Uterus (tissue), 4 donors: ENCODE measurements around the gene APP. TPM values are rescaled to one million over a fixed set of nuclear protein-coding genes. Genes with fewer than 3 reads are reported as not detected.
A peak's percentile ranks its signal among the peaks of the same experiment; 100 is the strongest.

ENCODE experiments used
- DNase-seq, 2 donors: peaks; one replicate each; pipeline ENCODE4 v3.0.0-alpha.2; 2019 to 2020
- H3K27ac ChIP-seq, 2 donors: fragments of 200-600 bp; sonication (generic); 1 replicate in 1 of 2; 2 replicates in 1 of 2; pipeline ENCODE4 v1.5.1; 2016 to 2018
- H3K27me3 ChIP-seq, 2 donors: fragments of 200-600 bp; sonication (generic); one replicate each; pipeline ENCODE4 v1.5.1; 2018 to 2019; ENCODE audit warnings: control low read depth in 1 of 2
- H3K36me3 ChIP-seq, 2 donors: fragments of 200-600 bp; sonication (generic); one replicate each; pipeline ENCODE4 v1.5.1; 2019; ENCODE audit warnings: control low read depth in 1 of 2
- H3K4me1 ChIP-seq, 2 donors: fragments of 200-600 bp; sonication (generic); one replicate each; pipeline ENCODE4 v1.5.1; 2018 to 2019; ENCODE audit warnings: control low read depth in 1 of 2
- H3K4me3 ChIP-seq, 2 donors: fragments of 200-600 bp; sonication (generic); 1 replicate in 1 of 2; 2 replicates in 1 of 2; pipeline ENCODE4 v1.5.1; 2018 to 2019; ENCODE audit warnings: mild to moderate bottlenecking in 1 of 2
- H3K9me3 ChIP-seq, 2 donors: fragments of 200-600 bp; sonication (generic); one replicate each; pipeline ENCODE4 v1.5.1; 2019; ENCODE audit warnings: control low read depth in 1 of 2
- POLR2A ChIP-seq, 2 donors: fragments of 450-650 bp; IDR thresholded peaks; one replicate each; pipeline ENCODE4 v1.6.1; 2016; ENCODE audit warnings: antibody characterized with exemption in 2 of 2, mild to moderate bottlenecking in 1 of 2, moderate library complexity in 1 of 2
- intact Hi-C: fragments of 100-400 bp; cut with DNase I; formaldehyde crosslinking; loops from one replicate; pipeline ENCODE4 v1.15.1; 2023; ENCODE audit warnings: low total_unique reads
- total RNA-seq, 4 donors: library from RNA; depleted of rRNA in 3 of 4; stranded (reverse); fragments of >200 nt in 3 of 4; gene quantifications; one replicate each; pipeline versions ENCODE4 v1.1.0 to v1.2.4, GENCODE V29; 2014 to 2023
- TF ChIP-seq, protein P1 (sequence below), 4 experiments: fragments of 200-600 bp in 2 of 4; fragments of 450-650 bp in 2 of 4; sonication (generic) in 2 of 4; IDR thresholded peaks; one replicate each; pipeline ENCODE4 v1.5.1; 2016 to 2019; ENCODE audit warnings: antibody characterized with exemption in 4 of 4, mild to moderate bottlenecking in 2 of 4, moderate library complexity in 1 of 4
- donor health status: DM: yes; HTN: yes; CAD: no.

Gene APP
- total RNA-seq, 4 donors from 2014 or later, result 212 to 537 (median 430) TPM

DNA sequence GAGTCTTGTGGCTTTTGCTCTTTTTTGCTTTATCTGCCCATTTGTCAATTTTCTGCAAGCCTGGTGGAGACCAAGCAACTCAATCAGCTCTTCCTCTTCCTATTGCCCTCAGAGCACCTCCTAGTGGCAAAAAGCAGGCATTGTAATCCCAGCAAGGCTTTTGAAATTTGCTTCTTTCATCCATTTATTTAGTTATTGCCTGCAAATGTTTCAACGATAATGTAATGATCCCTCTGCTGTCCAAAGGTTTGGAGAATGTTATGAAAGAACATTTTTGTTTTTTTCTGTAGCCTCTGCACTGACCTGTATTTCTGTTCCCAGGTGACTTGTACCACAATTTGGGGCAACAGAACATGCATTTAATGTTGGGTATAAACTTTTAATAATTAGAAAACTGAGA is 308.0 kb downstream of the APP start:
- Histone ChIP-seq H3K27ac (no peak overlapping the region), H3K4me3 (no peak overlapping the region), H3K27me3 (no peaks in the 10 kb centered on the region), H3K36me3 (no peaks in the 10 kb centered on the region), H3K9me3 (no peaks in the 10 kb centered on the region), H3K4me1 (no peaks in the 10 kb centered on the region)
- TF ChIP-seq, protein P1, sequence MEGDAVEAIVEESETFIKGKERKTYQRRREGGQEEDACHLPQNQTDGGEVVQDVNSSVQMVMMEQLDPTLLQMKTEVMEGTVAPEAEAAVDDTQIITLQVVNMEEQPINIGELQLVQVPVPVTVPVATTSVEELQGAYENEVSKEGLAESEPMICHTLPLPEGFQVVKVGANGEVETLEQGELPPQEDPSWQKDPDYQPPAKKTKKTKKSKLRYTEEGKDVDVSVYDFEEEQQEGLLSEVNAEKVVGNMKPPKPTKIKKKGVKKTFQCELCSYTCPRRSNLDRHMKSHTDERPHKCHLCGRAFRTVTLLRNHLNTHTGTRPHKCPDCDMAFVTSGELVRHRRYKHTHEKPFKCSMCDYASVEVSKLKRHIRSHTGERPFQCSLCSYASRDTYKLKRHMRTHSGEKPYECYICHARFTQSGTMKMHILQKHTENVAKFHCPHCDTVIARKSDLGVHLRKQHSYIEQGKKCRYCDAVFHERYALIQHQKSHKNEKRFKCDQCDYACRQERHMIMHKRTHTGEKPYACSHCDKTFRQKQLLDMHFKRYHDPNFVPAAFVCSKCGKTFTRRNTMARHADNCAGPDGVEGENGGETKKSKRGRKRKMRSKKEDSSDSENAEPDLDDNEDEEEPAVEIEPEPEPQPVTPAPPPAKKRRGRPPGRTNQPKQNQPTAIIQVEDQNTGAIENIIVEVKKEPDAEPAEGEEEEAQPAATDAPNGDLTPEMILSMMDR (IDR thresholded peaks at IDR 0.05), result peak in 1 of 4 experiments; percentile 20
- no peak for TF ChIP-seq POLR2A (IDR thresholded peaks at IDR 0.05)
- intact Hi-C loops, result no loop called here
- no peak for DNase-seq

DNA sequence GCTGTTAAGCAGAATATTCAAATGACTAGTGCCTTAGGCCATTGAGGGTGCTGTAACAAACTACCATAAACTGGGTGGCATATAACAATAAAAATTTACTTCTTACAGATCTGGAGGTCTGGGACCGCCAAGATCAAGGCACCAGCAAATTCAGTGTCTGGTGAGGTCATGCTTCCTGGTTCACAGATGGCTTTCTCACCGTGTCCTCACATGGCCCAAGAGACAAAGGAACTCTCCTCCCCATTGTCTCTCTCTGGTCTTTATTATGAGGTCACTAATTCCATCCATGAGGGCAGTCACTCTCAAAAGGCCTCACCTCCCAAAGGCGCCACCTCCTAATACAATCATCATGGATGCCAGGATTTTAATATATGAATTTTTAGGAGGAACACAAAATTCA is 308.5 kb downstream of the APP start:
- intact Hi-C loops, result no loop called here
- no peaks in the 10 kb centered on the region for H3K36me3 ChIP-seq
- H3K4me3 ChIP-seq, result no peak overlapping the region
- no peak for DNase-seq
- H3K4me1 ChIP-seq, result no peaks in the 10 kb centered on the region
- no peaks in the 10 kb centered on the region for H3K27me3 ChIP-seq
- H3K9me3 ChIP-seq, result no peaks in the 10 kb centered on the region
- H3K27ac ChIP-seq, result no peak overlapping the region
- TF ChIP-seq POLR2A (IDR thresholded peaks at IDR 0.05), result no peak
- TF ChIP-seq, protein P1 (IDR thresholded peaks at IDR 0.05), result no peak

DNA sequence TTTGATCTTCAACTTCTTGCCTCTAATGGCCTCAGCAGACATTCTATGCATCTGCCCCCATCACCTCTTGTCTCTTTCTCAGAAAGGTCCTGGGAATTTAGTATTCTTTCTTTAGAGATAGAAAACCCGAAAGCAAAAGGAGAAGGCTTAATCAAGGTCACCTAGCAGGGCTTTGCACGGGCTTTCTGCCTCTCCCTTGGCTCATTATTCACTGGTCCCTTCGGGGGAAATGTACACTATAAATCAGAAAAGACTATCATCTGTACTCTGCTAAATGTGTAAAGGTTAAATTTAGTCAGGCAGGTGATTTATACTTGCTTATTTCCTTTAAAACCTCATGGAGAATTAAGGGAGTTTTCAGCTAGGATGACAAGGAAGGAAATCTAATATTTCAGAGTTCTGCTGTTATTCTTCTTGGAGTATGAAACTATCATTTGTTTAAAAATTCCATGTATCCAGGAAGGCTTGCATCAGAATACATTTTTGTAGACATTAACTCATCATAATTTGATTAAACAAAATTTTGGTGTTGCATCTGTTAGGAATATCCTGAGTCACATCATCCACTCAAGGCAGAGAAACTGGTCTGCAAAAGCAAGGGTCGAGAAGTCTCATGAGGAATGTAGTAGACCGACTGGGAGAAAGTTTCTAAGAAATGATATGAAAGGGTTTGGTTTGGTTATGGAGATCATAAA is 311.2 kb downstream of the APP start:
- intact Hi-C loops, result no loop called here
- no peak for TF ChIP-seq POLR2A (IDR thresholded peaks at IDR 0.05)
- TF ChIP-seq, protein P1 (IDR thresholded peaks at IDR 0.05), result no peak
- no peak for DNase-seq
- Histone ChIP-seq H3K9me3 (no peaks in the 10 kb centered on the region), H3K4me1 (no peaks in the 10 kb centered on the region), H3K4me3 (no peak overlapping the region), H3K27ac (no peak overlapping the region), H3K36me3 (no peaks in the 10 kb centered on the region), H3K27me3 (no peaks in the 10 kb centered on the region)

DNA sequence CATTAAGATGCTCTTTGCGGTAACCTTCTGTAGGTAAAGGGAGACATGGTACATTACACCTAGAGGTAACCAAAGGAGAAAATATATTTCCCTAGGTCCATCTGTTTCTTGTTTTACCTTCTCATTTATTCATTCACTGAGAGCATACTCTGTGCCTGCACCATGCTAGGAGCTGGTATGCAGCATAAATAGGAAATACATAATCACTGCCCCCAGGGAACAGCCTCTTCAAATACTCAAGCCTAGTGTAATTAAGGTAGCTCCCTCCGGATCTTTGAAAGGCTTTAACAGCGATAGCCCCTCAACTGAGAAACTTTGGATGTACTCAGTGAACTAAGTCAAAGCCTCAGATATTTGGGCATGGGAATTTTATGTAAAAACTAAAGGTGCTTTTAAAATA is 312.2 kb downstream of the APP start:
- H3K36me3 ChIP-seq, result no peaks in the 10 kb centered on the region
- no peak for DNase-seq
- H3K4me1 ChIP-seq, result no peaks in the 10 kb centered on the region
- no peaks in the 10 kb centered on the region for H3K27me3 ChIP-seq
- no peak overlapping the region for H3K4me3 ChIP-seq
- H3K9me3 ChIP-seq, result no peaks in the 10 kb centered on the region
- H3K27ac ChIP-seq, result no peak overlapping the region
- intact Hi-C loops, result no loop called here
- TF ChIP-seq, protein P1 (IDR thresholded peaks at IDR 0.05), result no peak
- TF ChIP-seq POLR2A (IDR thresholded peaks at IDR 0.05), result no peak

DNA sequence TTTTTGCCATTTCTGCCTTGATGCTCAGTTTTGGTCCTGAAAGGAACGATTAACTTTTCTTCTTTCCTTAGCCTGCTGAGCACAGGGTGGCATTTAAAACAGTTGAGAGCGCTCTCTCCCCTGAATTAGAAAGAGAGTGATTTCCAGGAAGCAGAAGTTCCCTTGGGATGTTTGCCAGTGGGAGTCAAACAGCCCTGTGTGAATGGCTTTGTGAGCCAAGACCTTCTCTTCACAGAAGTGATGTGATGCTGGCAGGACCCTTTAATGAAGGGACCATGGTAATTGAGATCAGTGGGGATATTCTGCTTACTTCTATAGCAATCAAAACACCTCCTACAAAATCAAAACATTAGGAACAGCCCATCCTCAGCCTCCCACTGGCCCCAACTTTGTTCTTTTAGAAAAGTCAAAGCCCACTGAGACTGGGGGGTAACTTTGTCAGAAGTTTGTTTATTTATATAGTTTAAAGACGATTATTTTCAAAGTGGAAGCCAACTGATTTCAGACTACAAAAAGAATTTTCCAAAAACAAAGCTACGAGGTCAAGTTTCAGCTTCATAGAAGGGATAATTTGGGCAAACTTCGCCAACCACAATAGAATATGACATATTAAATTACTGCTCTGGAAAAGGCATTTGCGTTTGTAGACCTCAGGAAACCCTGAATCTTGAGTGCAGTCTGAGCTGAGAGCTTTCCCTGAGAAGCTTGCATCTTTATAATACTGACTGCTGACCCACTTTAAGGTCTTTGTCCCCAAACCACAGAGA is 313.1 kb downstream of the APP start:
- no peak overlapping the region for H3K4me3 ChIP-seq
- H3K36me3 ChIP-seq, result no peaks in the 10 kb centered on the region
- no peak overlapping the region for H3K27ac ChIP-seq
- DNase-seq, result no peak
- H3K4me1 ChIP-seq, result no peaks in the 10 kb centered on the region
- H3K9me3 ChIP-seq, result no peaks in the 10 kb centered on the region
- H3K27me3 ChIP-seq, result no peaks in the 10 kb centered on the region
- TF ChIP-seq, protein P1 (IDR thresholded peaks at IDR 0.05), result no peak
- TF ChIP-seq POLR2A (IDR thresholded peaks at IDR 0.05), result no peak
- intact Hi-C loops, result no loop called here
